NCI-H2107 (cell line): ENCODE results near the gene TBXA2R.

Experiments used
- DNase-seq: peaks from one replicate; lab custom pipeline; 2025; lab: John Stamatoyannopoulos, UW

Gene TBXA2R

DNA sequence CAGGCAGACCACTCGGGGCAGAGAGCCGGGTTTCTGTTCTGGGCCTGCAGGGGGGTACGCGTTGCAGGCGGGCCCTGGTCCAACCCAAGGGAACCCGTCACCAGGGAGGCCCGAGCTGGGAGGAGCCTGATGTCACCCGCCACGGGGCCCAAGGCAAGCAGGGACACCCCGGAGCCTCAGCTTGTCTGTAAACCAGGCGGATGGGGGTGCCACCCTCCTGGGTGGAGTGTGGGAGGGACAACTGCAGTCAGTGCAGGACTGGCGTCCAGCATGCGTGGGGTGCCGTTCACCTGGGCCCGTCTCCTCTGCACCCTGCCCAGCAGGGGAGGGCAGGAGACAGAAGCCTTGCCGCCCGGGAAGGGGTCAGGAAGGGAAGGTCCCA lies 12.9 kb upstream of the TBXA2R start:
- no peak for DNase-seq

DNA sequence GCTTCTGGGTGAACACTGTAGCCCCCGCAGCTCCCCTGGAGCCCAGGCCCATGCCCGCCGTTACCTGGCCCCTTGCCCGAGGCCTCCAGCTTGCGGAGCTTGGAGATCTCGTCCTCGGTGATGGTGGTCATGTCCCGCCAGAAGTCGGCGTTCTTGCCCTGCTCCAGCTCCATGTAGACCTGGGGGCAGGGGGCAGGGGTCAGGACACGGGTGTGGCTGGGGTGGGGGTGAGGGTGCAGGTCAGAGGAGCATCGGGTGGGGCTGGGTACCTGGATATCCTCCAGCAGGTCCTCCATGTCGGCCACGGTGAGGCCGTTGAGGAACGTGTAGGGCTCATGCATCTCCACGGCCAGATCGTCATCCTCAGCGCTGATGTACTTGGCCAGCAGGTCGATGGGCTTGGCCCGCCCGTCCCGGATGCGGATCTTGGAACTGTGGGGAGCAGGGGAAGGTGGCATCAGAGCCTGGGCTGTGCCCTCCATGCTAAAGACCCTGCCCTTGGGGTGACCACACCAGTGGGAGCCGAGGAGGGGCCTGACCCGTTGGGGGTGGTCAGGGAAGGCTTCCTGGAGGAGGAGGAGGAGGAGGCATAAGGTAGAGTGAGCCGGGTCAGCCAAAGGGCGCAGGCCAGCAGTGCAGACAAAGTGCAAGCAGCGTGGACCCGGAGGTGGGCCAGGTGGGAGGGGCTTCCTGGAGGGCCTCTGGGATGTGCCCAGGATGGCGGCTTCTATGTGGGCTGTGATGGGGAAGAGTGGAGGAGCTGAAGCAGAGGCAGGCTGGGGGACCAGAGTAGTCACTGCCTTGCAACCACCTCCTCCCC lies 12.3 kb upstream of the TBXA2R start:
- no peak for DNase-seq

DNA sequence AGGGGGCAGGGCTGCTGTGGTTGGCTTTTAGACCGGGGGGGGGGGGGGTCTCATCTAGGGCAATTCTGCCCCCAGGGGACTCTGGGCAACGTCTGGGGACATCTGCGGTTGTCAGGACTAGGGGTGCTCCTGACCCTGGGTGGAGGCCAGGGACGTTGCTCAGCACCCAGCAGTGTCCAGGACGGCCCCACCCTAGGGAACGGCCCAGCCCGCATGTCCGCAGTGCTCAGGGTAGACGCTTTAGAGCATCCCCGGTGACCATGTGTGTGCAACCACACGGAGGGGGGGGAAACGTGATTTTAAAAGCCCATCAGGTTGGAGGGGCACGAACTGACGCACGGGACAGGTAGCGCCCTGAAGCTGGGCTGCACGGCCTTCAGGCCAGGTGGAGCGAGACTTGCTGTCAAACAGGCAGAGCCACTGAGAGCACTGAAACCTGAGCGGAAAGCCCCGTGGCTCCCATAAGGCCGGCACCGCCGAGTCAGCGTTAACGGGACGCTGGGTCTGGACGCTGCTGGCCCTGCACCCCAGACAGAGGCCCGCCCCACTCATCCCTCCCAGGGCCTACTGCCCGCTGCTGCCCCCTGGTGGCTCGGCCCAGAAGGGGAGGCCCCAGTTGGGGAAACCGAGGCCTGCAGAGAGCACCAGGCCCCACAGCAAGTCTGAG lies 11.6 kb upstream of the TBXA2R start:
- DNase-seq = no peak

DNA sequence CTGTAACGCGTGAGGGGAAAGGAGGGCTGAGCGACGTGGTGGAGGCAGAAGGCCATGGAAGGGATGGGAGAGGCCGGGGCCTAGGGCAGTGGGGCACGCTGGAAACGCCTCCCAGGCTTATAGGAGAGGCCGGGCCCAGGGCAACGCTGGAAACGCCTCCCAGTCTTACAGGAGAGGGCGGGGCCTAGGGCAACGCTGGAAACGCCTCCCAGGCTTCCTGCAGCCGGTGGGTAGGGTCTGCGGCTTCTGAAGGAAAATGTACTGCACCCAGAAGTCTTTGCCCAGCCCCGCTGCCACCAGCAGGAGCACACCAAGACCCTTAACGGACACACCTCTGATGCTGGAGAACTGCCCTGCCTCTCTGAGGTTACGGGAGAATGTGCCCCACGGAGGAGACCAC lies 10.8 kb upstream of the TBXA2R start:
- DNase-seq = no peak

DNA sequence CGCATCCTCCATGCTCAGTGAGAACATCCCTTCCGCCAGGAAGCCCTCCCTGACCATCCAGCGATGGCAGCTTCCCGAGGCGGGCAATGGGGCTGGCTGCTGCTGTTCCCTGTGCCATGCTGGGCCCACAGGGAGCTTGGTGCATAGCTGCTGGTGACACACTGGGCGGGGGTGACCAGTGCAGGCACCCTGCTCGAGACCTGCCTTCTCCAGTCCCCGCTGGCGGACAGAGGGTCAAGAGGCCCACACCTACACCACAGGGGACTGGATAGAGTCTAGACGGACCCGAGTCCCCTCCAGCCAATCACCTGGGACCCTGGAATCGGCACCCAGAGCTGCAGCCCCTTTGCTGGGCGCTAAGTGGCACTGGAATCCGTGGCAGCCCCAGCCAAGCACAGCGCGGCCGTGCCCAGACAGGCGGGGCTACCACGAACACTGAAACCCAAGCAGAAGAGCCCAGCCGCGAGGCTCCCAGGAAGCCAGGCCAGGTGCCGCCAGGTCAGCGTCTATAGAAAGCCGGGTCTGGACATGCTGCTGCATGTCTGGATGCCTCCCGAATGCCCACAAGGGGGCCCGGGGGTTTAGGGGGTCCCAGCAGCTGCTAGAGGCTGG lies 9.0 kb upstream of the TBXA2R start:
- no peak for DNase-seq

DNA sequence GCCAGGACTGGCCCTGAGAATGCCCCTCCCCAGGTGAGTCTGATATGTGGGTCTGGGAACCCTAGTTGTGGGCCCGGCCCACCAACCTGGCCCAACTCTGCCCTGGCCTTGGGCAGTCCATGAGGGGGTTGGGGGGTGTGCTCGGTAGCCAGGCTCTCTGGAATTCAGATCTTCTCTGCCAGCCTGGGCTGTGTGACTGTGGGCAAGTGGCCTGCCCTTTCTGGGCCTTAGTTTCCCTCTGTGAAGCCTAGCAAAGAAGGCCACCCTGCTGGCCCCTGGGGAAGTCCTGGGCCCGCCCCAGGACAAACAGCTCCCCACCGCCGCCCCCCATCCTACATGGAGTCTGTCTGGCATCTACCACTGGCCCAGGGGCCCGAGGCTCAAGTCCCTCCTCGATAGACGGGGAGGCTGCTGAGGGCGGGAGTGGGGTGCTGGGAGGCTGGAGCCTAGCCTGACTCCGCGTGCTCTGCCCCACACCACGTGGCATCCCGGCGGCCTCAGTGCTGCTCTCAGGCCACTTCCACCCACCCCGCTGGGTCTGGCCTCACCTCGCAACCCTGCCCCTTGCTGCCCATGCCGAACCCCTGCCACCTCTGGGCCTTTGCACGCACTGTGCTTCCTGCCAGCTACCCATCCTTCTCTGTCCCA lies 8.3 kb upstream of the TBXA2R start:
- no peak for DNase-seq

DNA sequence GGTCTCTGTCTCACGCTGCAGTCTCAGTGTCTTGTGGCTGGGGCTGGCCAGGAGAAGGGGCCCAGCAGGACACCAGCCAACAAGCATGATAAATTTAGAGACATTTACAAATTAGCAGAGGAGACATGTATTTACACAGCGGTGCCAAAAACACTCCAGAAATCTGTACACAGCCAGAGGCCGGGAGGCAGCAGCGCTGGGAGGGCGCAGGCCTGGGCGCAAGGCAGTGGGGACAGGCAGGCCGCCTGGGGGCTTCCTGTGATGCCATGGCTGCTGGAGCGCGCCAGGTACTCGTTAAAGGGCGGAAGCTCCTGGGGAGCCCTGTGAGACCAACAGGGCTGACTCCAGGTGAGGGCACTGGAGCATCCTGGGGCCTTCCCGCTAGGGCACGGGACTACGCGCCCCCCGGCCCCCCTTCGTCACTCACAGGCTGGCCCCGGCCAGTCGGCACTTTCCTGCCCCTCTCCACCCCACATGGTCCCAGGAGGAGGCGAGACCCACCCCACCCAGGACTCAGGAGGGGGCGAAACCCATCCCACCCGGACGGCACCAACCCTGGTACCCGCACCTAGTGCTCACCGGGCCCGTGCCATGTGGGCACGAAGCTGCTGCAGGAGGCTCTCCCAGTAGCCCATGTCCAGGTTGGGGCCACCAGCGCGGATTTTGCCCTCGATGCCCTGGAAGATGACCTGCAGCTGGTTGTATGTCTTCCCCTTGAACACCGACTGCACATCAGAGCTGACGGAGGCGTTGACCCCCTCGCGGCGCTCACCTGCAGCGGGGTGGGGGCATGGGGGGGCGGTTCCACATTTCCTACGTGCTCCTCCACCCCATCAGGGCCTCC lies 7.4 kb upstream of the TBXA2R start:
- DNase-seq = no peak

DNA sequence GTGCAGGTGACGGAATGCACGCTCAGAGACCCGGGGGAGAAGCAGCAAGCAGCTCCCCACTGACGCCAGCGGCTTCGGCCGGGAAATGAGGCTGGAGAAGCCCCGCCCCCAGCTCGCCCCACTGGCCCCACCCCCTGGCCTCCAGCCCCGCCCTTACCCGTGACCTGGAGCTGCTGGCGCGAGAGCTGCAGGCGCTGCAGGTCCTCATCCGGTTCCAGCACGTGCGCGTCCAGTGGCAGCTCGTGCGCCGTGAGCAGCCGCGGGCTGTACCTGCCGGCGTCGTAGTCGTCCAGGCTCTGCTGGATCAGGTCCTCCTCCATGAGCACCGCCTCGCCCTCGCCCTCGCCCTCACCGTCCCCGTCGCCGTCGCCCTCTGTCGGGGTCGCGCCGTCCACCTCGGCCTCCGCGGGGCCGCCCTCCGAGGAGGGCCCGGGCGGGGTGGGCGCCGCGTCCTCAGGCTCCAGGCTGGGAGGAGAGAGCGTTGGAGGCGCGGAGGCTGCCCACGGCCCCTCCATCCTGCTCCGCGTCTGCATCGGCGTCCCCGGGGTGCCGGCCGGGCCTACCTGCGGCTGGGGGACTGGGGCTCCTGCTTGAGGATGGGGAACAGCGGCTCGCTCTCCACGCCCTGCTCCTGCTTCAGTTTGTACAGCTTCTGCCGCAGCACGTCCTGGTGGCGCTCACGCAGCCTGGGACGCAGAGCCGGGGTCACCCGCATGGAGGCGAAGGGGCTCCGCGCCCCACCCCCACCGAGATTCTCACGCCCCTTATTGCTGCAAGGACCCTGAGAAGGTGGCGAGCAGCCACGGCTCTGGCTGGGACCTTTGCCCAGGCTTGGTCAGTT lies 6.4 kb upstream of the TBXA2R start:
- no peak for DNase-seq

DNA sequence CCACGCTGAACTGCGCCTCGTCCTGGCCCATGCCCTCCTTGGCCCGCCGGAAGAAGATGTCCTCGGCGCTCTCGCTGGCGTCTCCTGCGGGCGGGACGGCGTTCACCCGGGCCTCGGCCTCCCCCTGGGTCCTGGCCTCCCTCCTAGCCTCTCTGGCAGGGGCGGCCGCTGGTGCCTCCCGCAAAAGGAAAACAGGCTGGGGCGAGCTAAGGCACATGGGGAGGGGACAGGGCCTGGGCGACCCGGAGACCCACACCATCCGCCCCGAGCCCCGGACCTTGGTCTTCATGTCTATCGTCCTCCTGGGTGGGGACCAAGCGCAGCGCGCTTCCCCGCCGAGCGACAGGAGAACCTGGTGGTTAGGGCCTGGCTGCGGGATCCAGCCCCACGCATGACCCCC lies 5.7 kb upstream of the TBXA2R start:
- DNase-seq = no peak

DNA sequence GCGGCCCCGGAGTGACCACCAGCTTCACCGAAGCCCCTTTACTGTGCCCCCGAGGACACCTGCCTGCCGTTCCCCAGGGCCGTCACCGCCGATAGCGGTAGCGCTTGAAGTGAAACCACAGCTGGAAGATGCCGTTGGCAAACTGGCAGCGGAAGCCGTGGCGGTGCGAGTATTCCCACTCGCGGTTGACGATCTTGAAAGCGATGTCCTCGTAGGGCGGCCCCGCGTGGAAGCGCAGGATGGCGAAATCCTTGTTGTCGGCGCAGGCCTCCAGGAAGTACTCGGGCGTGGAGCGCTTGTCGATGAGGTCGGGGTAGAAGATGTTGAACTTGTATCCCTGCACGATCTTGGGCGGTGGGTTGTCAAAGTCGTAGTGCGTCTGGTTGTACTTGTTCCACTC lies 5.2 kb upstream of the TBXA2R start:
- DNase-seq = no peak

DNA sequence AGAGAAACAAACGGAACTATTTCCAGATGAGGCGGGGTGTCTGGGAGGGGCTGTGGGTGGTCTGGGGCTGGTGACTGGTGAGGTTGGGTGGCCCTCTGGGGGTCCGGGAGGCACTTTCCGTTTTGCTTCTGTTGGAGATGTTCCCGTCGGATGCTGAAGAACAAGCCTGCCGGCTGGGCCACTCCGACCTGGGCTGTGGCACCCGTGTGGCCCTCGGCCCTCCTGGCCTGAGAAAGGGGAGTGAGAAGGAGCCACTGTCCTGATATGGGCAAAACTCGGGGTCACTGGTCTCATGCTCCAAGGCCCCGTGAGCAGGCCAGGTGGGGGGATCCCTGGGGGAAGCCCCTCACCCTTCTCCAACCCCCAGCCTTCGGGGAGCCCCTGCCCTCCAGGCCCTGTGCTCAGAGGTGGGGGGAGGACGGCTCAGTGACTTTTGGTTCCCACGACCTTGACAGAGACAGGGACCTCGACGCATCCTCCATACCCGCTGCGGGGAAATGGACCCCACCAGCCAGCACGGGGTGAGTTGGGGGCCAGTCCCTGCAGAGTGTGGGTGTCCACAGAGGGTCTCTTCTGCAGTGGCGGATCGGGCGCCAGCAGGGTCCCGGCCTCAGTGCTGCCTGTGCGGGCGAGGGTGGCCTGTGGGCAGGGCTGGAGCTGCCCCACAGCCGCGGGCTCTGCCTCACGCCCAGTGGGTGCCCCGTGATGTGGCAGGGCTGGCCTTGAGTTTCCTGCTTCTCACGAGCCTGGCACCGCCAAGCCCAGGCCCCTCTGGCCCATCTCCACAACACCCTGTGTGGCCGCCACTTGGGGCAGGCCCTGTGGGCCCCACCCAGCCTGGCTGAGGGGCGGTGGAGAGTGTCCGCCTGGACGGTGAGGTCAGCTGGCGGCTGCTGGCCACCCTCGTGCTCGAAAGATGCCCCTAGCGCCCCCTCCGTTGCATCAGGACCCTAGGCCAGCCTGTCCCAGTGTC lies 4.4 kb upstream of the TBXA2R start:
- DNase-seq = no peak

DNA sequence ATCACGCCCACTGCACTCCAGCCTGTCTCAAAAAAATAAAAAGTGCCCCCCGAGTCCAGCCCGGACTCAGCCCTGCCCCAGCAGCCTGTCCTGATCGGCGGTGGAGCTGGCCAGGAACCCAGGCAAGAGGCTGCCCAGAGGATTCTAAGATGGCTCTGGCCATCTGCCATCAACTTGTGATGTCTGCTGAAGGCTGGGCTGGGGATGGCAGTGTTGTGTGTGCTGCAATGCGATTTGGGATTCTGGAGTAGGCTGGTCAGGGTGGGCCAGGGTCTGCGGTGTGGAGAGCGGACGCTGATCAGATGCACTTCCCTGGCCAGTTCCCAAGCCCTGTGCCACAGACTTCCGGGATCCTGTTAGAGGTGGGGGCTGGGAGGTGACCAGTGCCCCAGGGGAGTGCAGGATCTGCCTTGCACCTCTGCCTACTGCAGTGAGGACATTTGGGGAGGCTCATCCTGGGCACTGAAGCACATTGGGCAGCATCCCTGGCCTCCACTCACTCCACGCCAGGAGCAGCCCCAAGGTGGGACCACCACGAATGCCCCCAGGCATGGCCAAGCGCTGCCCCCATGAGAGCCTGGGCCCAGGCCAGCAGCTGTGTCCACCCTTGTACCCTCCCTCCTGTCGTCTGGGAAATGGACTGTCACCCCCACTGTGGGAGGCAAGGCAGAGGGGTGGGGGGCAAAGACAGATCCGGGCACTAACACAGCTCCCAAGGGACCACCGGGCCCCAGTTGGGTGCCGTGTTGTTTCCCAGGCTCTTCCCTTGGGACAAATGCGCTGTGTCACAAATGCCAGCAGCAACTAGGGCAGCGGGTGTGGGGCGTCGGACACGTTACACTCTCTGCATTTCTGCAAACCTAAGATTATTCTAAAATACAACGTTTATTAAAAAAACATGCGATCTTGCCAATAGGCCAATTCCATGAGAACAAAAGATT lies 3.4 kb upstream of the TBXA2R start:
- DNase-seq = no peak

DNA sequence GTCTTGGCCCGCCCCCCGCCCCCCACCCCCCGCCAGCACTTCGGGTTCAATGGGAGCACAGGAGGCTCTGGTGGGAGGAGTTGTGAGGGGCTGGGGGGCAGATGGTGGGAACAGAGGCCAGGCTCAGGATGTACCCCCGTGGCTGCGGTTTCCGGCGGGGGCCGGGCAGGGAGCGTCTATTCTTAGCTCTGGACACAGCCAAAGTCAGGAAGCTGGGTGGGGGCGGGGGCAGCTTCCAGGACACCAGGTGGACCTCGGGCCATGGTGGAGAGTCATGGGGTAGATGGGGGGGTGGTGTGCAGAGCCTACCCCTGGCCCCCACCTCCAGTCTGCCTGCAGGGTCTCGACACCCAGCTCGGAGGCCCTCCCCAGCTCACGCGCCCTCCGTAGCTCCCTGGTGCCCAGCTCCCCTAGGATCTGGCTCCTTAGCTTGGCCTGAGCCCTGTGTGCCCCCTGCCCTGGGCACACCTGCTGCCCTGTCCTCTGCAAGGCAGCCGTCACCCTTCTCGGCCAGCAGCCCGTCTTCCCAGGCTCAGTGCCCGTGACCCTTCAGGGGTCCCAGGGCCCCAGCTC lies 2.2 kb upstream of the TBXA2R start:
- no peak for DNase-seq

DNA sequence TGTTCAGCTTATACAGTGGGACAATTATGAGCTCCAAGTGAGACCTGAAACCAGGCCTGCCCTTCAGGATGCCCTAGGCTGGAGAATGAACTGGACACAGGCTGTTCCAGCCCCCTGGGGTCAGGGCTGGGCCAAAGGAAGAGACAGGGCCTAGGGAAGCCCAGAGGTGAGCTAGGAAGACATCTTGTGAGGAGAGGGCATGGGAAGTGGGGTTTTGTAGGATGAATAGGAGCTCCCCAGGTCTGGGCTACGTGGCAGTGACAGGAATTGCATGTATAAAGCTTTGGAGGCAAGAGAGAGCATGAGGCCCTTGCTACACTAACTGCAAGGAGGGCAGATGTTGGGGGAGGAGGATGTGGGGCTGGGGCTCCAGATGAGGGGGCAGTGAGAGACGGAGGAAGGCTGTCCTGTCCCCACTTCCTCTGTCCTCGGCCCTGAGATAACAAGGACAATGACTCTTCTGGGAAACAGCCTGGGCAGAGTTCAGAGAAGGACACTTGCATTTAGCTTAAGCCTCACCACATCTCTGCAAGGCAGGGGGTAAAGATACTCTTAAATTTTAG lies 1.5 kb upstream of the TBXA2R start:
- no peak for DNase-seq

DNA sequence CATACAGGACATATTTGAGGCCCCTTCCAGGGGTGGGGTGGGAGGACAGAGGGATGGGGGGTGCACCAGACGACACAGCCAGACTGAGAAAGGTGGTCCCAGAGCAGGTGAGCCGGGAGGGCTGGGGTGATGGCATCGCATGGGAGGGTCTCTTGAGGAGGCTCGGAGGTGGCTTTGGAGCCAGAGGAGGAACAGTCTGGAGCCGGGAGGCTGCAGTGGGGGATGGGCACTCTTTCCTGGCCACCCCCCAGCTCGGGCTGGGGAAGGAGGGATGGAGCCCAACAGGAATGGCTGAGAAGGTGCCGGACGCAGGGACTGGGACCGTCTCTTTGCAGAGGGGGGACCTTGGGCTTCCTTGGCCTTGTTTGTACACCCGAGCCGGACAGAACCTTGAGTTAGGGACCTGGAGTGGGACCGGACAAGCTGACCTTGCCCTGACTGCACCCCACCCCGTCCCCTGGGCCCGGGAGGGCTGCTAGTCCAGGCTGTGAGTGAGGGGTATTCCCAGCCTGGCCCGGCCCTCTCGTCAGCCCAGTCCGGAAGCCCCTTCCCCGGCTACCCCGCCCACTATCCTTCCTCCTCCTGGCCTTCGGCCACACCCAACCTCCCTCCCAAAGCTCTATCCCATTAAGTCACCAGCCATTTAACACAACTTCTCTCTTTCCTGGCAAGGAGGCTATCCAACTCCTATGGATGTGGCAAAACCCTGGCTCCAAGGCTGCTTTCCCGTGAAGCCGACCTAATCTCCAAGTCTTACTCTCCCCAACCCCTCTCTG lies 816 bp upstream of the TBXA2R start:
- DNase-seq = no peak

DNA sequence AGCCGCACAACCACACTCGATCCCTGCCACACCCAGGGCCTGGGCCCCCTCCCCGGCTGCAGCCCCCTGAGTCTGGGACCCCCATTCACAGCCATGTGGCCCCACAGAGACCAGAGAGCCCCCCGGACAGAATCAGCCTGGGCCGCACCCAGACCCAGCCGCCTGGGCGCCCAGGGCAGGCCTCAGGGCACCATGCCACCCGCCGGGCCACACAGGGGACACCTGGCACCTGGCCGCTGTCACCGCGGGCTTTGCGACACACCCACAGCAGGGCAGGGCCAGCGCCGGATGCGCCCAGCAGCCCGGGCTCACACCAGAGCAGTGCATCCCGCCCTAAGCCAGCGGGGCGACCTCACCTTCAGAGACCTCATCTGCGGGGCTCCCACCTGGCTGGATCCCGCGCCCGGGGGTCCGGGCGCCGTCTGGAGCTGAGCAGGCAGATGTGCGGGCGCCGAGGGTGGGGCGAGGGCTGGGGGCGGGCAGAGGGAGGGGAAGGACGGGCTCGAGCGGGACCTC lies 443 bp downstream of the TBXA2R start:
- no peak for DNase-seq

DNA sequence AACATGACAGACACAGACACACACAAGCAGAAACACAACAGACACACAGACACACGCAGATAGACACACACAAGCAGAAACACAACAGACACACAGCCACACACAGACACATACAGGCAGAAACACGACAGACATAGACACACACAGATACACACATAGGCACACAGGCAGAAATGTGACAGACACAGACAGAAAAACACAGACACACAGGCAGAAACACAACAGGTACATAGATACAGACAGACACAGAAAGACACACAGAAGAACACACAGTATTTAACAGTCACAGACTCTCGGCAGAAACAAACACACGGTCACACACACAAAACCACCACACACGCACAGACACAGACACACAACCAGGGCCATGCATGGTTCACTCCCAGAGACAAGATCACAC lies 905 bp downstream of the TBXA2R start:
- no peak for DNase-seq
